Measurements from ENCODE around the gene FREM2.

- TF ChIP-seq CTCF (IDR thresholded peaks at IDR 0.05; ENCODE audit: poor library complexity) (no peak), EZH2 (IDR thresholded peaks at IDR 0.05; ENCODE audit: borderline replicate concordance) (no peak)
These were observed 212.7 kb downstream of the FREM2 start for GRCh38 chr13:38899571-38899970.

Measured in hepatocyte (in vitro differentiated cells).